Measurements from ENCODE around the gene SDSL. TPM values are rescaled to one million over a fixed set of nuclear protein-coding genes. Genes with fewer than 3 reads are reported as not detected.

Gene SDSL
- total and polyA plus RNA-seq, 9 donors: 0.43 to 19.3 (median 3.7) TPM

GRCh38 chr12:113468365-113469223 is 46.4 kb downstream of the SDSL start:
- Histone ChIP-seq H3K4me1 (ENCODE audit: insufficient read depth) (peaks cover 12% of the 10 kb centered on the region), H3K27me3 (peaks cover 5% of the 10 kb centered on the region), H3K4me3 (no peak overlapping the region), H3K27ac (no peak overlapping the region), H3K9me3 (no peaks in the 10 kb centered on the region), H3K36me3 (no peaks in the 10 kb centered on the region)
- no peak for DNase-seq
- intact Hi-C loops (cut with DNase I): loop anchor here in 2 of 4 donors (10.0 kb wide), 1 partner anchor 446 kb away; no protein-coding TSS in a partner anchor
- 0 to 2% (median 1%) methylated on average over 38 of the region's 38 CpGs for WGBS, 3 donors
- no peak for TF ChIP-seq EP300 (IDR thresholded peaks at IDR 0.05)
- no peak for TF ChIP-seq CTCF (IDR thresholded peaks at IDR 0.05)
- TF ChIP-seq POLR2A (IDR thresholded peaks at IDR 0.05): no peak

- 4 to 8% (median 5%) methylated on average over 17 of the region's 17 CpGs for WGBS, 3 donors
- no peak for DNase-seq
- intact Hi-C loops (cut with DNase I): loop anchor here in 2 of 4 donors (10.0 kb wide), 1 partner anchor 445 kb away; no protein-coding TSS in a partner anchor
- no peaks in the 10 kb centered on the region for H3K27me3 ChIP-seq
- H3K9me3 ChIP-seq: no peaks in the 10 kb centered on the region
- TF ChIP-seq EP300 (IDR thresholded peaks at IDR 0.05): no peak
- TF ChIP-seq POLR2A (IDR thresholded peaks at IDR 0.05): no peak
- TF ChIP-seq CTCF (IDR thresholded peaks at IDR 0.05): no peak
- H3K4me1 ChIP-seq (ENCODE audit: insufficient read depth): peaks cover 9% of the 10 kb centered on the region
- no peak overlapping the region for H3K27ac ChIP-seq
- H3K36me3 ChIP-seq: no peaks in the 10 kb centered on the region
- H3K4me3 ChIP-seq: no peak overlapping the region
These were observed 47.2 kb downstream of the SDSL start for GRCh38 chr12:113469224-113469948.

GRCh38 chr12:113469949-113470743 is 48.0 kb downstream of the SDSL start:
- Histone ChIP-seq H3K27ac (no peak overlapping the region), H3K4me3 (no peak overlapping the region), H3K36me3 (no peaks in the 10 kb centered on the region), H3K9me3 (no peaks in the 10 kb centered on the region), H3K27me3 (no peaks in the 10 kb centered on the region), H3K4me1 (ENCODE audit: insufficient read depth) (peaks cover 6% of the 10 kb centered on the region)
- 1 to 3% (median 3%) methylated on average over 19 of the region's 19 CpGs for WGBS, 3 donors
- no peak for TF ChIP-seq CTCF (IDR thresholded peaks at IDR 0.05)
- no peak for TF ChIP-seq POLR2A (IDR thresholded peaks at IDR 0.05)
- TF ChIP-seq EP300 (IDR thresholded peaks at IDR 0.05): no peak
- no peak for DNase-seq
- intact Hi-C loops (cut with DNase I): loop anchor here in 2 of 4 donors (10.0 kb wide), 1 partner anchor 445 kb away; no protein-coding TSS in a partner anchor
